GM23338 (cell line): Measurements from ENCODE around the gene FBXO47. TPM values are rescaled to one million over a fixed set of nuclear protein-coding genes. Genes with fewer than 3 reads are reported as not detected.

Source experiments
- ATAC-seq: fragments of 200-7000 bp; cut with Tn5 transposase; 3 replicates; pipeline ENCODE4 v1.9.1; 2020
- DNase-seq: peaks from one replicate; pipeline ENCODE4 v3.0.0-alpha.2; 2015; ENCODE audit warnings: low spot score
- H2AFZ ChIP-seq: fragments of 200-600 bp; sonication (generic); 2 replicates; pipeline ENCODE4 v1.8.0; 2016; ENCODE audit warnings: antibody characterized with exemption, mild to moderate bottlenecking, moderate library complexity
- H3F3A ChIP-seq: fragments of 200-600 bp; sonication (generic); replicated peaks from 2 replicates; pipeline ENCODE4 v1.8.0; 2017; ENCODE audit warnings: antibody characterized with exemption, mixed run types, low read depth
- H3K27ac ChIP-seq: fragments of 200-600 bp; sonication (generic); 2 replicates; pipeline ENCODE4 v1.6.1; 2016; ENCODE audit warnings: low read depth
- H3K27me3 ChIP-seq: fragments of 200-600 bp; sonication (generic); 2 replicates; pipeline ENCODE4 v1.8.0; 2016; ENCODE audit warnings: mild to moderate bottlenecking, mixed run types, moderate library complexity; ENCODE audit not compliant: insufficient read depth
- H3K36me3 ChIP-seq: fragments of 200-600 bp; sonication (generic); 2 replicates; pipeline ENCODE4 v1.8.0; 2016; ENCODE audit warnings: mild to moderate bottlenecking; ENCODE audit not compliant: insufficient read depth
- H3K4me1 ChIP-seq: fragments of 200-600 bp; sonication (generic); 2 replicates; pipeline ENCODE4 v1.8.0; 2016; ENCODE audit warnings: mild to moderate bottlenecking, moderate library complexity; ENCODE audit not compliant: insufficient read depth
- H3K4me2 ChIP-seq: fragments of 200-600 bp; sonication (generic); 2 replicates; pipeline ENCODE4 v1.7.1; 2017; ENCODE audit warnings: mixed run types
- H3K4me3 ChIP-seq: fragments of 200-600 bp; sonication (generic); 2 replicates; pipeline ENCODE4 v1.6.1; 2016; ENCODE audit warnings: mixed run types
- H3K79me2 ChIP-seq: fragments of 200-600 bp; sonication (generic); replicated peaks from 2 replicates; pipeline ENCODE4 v1.8.0; 2017; ENCODE audit warnings: mild to moderate bottlenecking; ENCODE audit not compliant: insufficient read depth
- H3K9me2 ChIP-seq: fragments of 200-600 bp; sonication (generic); 2 replicates; pipeline ENCODE4 v1.8.0; 2017; ENCODE audit not compliant: insufficient read depth
- H4K20me1 ChIP-seq: fragments of 200-600 bp; sonication (generic); replicated peaks from 2 replicates; pipeline ENCODE4 v1.8.0; 2017; ENCODE audit warnings: mild to moderate bottlenecking; ENCODE audit not compliant: insufficient read depth
- H3K27ac Mint-ChIP-seq: 2 replicates; pipeline ENCODE4 v1.8.0; 2020; ENCODE audit warnings: inconsistent platforms, mild to moderate bottlenecking, moderate library complexity, mixed read lengths
- H3K27me3 Mint-ChIP-seq: 3 replicates; pipeline ENCODE4 v1.8.0; 2022; ENCODE audit warnings: low read depth, mild to moderate bottlenecking, moderate library complexity, mixed read lengths, inconsistent platforms; ENCODE audit not compliant: insufficient read depth, poor library complexity
- H3K36me3 Mint-ChIP-seq: 3 replicates; pipeline ENCODE4 v1.8.0; 2021; ENCODE audit warnings: low read depth, mild to moderate bottlenecking, inconsistent platforms, moderate library complexity, mixed read lengths
- H3K4me1 Mint-ChIP-seq: 3 replicates; pipeline ENCODE4 v1.8.0; 2020; ENCODE audit warnings: mild to moderate bottlenecking, inconsistent platforms, mixed read lengths
- H3K4me3 Mint-ChIP-seq: 3 replicates; pipeline ENCODE4 v1.8.0; 2021; ENCODE audit warnings: moderate library complexity, mild to moderate bottlenecking, inconsistent platforms, mixed read lengths
- H3K9me3 Mint-ChIP-seq: 3 replicates; pipeline ENCODE4 v1.8.0; 2020; ENCODE audit warnings: moderate library complexity, mild to moderate bottlenecking, inconsistent platforms, mixed read lengths
- CREB1 ChIP-seq: fragments of 250-450 bp; sonication (Bioruptor Pico); IDR thresholded peaks from 2 replicates; pipeline ENCODE4 v1.5.0; 2020; ENCODE audit warnings: low read depth, mild to moderate bottlenecking, moderate library complexity
- EZH2phosphoT487 ChIP-seq: fragments of 200-600 bp; sonication (generic); IDR thresholded peaks from one replicate; pipeline ENCODE4 v1.8.1; 2018; ENCODE audit warnings: antibody characterized with exemption; ENCODE audit not compliant: unreplicated experiment
- JUNB ChIP-seq: IDR thresholded peaks from one replicate; pipeline ENCODE4 v1.6.1; 2016; ENCODE audit warnings: antibody characterized with exemption; ENCODE audit not compliant: unreplicated experiment
- NANOG ChIP-seq: IDR thresholded peaks from 2 replicates; pipeline ENCODE4 v1.6.1; 2016; ENCODE audit warnings: antibody characterized with exemption, borderline replicate concordance
- POLR2AphosphoS5 ChIP-seq: IDR thresholded peaks from 2 replicates; pipeline ENCODE4 v1.6.1; 2016; ENCODE audit warnings: antibody characterized with exemption, low read depth
- STAT1 ChIP-seq: IDR thresholded peaks from one replicate; pipeline ENCODE4 v1.6.1; 2016; ENCODE audit warnings: antibody characterized with exemption; ENCODE audit not compliant: unreplicated experiment
- ZNF114 ChIP-seq: fragments of 250-450 bp; sonication (Bioruptor Pico); IDR thresholded peaks from 2 replicates; pipeline ENCODE4 v1.5.0; 2020; ENCODE audit warnings: mild to moderate bottlenecking, moderate library complexity
- ZNF331 ChIP-seq: fragments of 250-450 bp; sonication (Bioruptor Pico); IDR thresholded peaks from 2 replicates; pipeline ENCODE4 v1.5.0; 2020; ENCODE audit warnings: low read depth, mild to moderate bottlenecking, moderate library complexity
- polyA plus RNA-seq: library from polyadenylated mRNA; unstranded; fragments of >200 nt; fragmentation: Nextera tagmentation; extraction: Ambion mirVana; gene quantifications from 2 replicates; pipeline ENCODE4 v1.2.1, GENCODE V29; 2016
- total RNA-seq: library from RNA; depleted of rRNA; stranded (reverse); fragments of >200 nt; shearing (Covaris generic); gene quantifications from 2 replicates; pipeline ENCODE4 v1.2.3, GENCODE V29; 2014
- TF ChIP-seq, protein P1 (sequence below): IDR thresholded peaks from one replicate; pipeline ENCODE4 v1.6.1; 2018; ENCODE audit warnings: antibody characterized with exemption; ENCODE audit not compliant: unreplicated experiment
- TF ChIP-seq, protein P2 (sequence below), 2 experiments: fragments of 200-600 bp in 1 of 2; sonication (generic) in 1 of 2; conservative IDR thresholded peaks; 2 replicates each; pipeline versions ENCODE4 v1.5.1 to v1.6.1; 2016 to 2017; ENCODE audit warnings: antibody characterized with exemption in 2 of 2, low read depth in 2 of 2, mild to moderate bottlenecking in 2 of 2, moderate library complexity in 1 of 2
- TF ChIP-seq, protein P3 (sequence below): IDR thresholded peaks from 2 replicates; pipeline ENCODE4 v1.6.1; 2016; ENCODE audit warnings: antibody characterized with exemption

Gene FBXO47
- total and polyA plus RNA-seq, 2 experiments from 2014 or later: not detected

DNA sequence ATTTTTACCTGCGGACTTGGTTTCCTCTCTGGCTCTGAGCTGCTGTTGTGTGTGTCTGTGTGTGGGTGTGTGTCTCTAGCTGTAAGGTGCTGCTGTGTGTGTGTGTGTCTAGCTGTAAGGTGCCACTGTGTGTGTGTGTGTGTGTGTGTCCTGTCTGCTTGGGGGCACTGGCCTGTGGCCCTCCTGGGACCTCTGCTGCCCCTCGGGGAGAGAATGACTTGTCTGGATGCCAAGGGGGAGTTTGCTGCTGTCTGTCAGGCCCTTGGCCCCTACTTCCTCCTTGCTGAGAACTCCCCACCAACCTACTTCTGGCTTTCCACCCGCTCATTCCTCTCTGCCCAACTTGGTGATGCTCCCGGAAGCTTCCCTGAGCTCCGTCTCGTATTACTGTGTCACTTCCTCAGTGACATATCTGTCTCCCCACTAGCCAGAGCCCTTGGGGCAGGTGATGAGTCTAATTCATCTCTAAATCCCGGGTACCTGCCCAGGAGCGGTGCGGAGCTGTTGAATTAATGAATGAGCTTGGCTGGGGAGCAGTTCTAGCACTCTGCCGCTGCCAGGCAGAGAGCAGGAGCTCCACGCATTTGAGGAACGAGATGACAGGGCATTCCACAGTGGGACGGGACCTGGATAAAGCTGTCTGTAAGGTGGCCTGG lies 45.3 kb downstream of the FBXO47 start (continued):
- TF ChIP-seq, protein P1, sequence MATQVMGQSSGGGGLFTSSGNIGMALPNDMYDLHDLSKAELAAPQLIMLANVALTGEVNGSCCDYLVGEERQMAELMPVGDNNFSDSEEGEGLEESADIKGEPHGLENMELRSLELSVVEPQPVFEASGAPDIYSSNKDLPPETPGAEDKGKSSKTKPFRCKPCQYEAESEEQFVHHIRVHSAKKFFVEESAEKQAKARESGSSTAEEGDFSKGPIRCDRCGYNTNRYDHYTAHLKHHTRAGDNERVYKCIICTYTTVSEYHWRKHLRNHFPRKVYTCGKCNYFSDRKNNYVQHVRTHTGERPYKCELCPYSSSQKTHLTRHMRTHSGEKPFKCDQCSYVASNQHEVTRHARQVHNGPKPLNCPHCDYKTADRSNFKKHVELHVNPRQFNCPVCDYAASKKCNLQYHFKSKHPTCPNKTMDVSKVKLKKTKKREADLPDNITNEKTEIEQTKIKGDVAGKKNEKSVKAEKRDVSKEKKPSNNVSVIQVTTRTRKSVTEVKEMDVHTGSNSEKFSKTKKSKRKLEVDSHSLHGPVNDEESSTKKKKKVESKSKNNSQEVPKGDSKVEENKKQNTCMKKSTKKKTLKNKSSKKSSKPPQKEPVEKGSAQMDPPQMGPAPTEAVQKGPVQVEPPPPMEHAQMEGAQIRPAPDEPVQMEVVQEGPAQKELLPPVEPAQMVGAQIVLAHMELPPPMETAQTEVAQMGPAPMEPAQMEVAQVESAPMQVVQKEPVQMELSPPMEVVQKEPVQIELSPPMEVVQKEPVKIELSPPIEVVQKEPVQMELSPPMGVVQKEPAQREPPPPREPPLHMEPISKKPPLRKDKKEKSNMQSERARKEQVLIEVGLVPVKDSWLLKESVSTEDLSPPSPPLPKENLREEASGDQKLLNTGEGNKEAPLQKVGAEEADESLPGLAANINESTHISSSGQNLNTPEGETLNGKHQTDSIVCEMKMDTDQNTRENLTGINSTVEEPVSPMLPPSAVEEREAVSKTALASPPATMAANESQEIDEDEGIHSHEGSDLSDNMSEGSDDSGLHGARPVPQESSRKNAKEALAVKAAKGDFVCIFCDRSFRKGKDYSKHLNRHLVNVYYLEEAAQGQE: no peak
- TF ChIP-seq, protein P2, sequence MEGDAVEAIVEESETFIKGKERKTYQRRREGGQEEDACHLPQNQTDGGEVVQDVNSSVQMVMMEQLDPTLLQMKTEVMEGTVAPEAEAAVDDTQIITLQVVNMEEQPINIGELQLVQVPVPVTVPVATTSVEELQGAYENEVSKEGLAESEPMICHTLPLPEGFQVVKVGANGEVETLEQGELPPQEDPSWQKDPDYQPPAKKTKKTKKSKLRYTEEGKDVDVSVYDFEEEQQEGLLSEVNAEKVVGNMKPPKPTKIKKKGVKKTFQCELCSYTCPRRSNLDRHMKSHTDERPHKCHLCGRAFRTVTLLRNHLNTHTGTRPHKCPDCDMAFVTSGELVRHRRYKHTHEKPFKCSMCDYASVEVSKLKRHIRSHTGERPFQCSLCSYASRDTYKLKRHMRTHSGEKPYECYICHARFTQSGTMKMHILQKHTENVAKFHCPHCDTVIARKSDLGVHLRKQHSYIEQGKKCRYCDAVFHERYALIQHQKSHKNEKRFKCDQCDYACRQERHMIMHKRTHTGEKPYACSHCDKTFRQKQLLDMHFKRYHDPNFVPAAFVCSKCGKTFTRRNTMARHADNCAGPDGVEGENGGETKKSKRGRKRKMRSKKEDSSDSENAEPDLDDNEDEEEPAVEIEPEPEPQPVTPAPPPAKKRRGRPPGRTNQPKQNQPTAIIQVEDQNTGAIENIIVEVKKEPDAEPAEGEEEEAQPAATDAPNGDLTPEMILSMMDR (conservative IDR thresholded peaks at IDR 0.05; ENCODE audit: low read depth in 2 of 2): no peak
- TF ChIP-seq NANOG (no peak), EZH2phosphoT487 (no peak), ZNF331 (CRISPR knock-in tag) (no peak), ZNF114 (CRISPR knock-in tag) (no peak), POLR2AphosphoS5 (no peak), CREB1 (CRISPR knock-in tag) (no peak)
- TF ChIP-seq, protein P3, sequence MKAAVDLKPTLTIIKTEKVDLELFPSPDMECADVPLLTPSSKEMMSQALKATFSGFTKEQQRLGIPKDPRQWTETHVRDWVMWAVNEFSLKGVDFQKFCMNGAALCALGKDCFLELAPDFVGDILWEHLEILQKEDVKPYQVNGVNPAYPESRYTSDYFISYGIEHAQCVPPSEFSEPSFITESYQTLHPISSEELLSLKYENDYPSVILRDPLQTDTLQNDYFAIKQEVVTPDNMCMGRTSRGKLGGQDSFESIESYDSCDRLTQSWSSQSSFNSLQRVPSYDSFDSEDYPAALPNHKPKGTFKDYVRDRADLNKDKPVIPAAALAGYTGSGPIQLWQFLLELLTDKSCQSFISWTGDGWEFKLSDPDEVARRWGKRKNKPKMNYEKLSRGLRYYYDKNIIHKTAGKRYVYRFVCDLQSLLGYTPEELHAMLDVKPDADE: no peak

DNA sequence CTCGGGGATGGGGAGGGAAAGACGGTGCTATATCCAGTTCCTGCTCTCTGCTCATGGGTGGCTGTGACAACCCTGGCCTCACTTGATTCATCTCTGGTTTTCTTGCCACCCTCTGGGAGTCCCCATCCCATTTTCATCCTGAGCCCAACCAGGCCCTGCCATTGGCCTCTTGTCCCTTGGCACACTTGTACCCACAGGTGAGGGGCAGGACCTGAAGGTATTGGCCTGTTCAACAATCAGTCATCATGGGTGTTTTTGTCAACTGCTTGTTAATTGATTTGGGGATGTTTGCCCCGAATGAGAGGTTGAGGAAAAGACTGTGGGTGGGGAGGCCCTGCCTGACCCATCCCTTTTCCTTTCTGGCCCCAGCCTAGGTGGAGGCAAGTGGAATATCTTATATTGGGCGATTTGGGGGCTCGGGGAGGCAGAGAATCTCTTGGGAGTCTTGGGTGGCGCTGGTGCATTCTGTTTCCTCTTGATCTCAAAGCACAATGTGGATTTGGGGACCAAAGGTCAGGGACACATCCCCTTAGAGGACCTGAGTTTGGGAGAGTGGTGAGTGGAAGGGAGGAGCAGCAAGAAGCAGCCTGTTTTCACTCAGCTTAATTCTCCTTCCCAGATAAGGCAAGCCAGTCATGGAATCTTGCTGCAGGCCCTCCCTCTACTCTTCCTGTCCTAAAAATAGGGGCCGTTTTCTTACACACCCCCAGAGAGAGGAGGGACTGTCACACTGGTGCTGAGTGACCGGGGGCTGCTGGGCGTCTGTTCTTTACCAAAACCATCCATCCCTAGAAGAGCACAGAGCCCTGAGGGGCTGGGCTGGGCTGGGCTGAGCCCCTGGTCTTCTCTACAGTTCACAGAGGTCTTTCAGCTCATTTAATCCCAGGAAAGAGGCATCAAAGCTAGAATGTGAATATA lies 46.6 kb downstream of the FBXO47 start:
- peak overlapping the region; percentile 74; the same call in 1 of the 2 replicates for H3K27ac Mint-ChIP-seq
- Histone ChIP-seq H3K36me3 (no peaks in the 10 kb centered on the region; the same call in 1 of the 2 replicates), H3K9me2 (0 out of 2 replicates have a peak, but pooled peaks cover 3% of the 10 kb centered on the region), H3K27me3 (no peaks in the 10 kb centered on the region), H3K4me1 (peaks cover 14% of the 10 kb centered on the region), H4K20me1 (peaks cover 8% of the 10 kb centered on the region), H3K4me3 (no peak overlapping the region), H3K79me2 (no peaks in the 10 kb centered on the region), H3F3A (peaks cover 19% of the 10 kb centered on the region; the same call in 1 of the 2 replicates), H2AFZ (no peak overlapping the region), H3K4me2 (no peak overlapping the region), H3K27ac (0 out of 2 replicates have a peak overlapping the region, but pooled peaks have one; percentile 50)
- H3K4me1 Mint-ChIP-seq: peaks cover 27% of the 10 kb centered on the region
- H3K4me3 Mint-ChIP-seq: no peak overlapping the region
- peaks cover 38% of the 10 kb centered on the region for H3K36me3 Mint-ChIP-seq
- H3K27me3 Mint-ChIP-seq: peaks cover 13% of the 10 kb centered on the region
- DNase-seq: no peak
- ATAC-seq: no peak
- no peaks in the 10 kb centered on the region for H3K9me3 Mint-ChIP-seq
- TF ChIP-seq EZH2phosphoT487: no peak
- no peak for TF ChIP-seq NANOG
- TF ChIP-seq JUNB: no peak
- TF ChIP-seq, protein P1: no peak
- TF ChIP-seq, protein P3: no peak
- TF ChIP-seq CREB1 (CRISPR knock-in tag): no peak
- TF ChIP-seq STAT1: no peak
